ENCODE results near the gene TC2N. TPM values are rescaled to one million over a fixed set of nuclear protein-coding genes. Genes with fewer than 3 reads are reported as not detected.

TC2N gene
- total and polyA plus RNA-seq, 9 of the 15 experiments (the other 6 are each of a cell fraction or from before 2014, with no cell fraction given), result 2.0 to 12.5 (median 7.3) TPM

- no peak overlapping the region for H3K4me2 ChIP-seq (ENCODE audit: insufficient read depth, low read length)
- 5% methylated on average over 2 of the region's 2 CpGs for WGBS (ENCODE audit: insufficient coverage, low coverage, missing lambda C conversion rate)
- ChIA-PET POLR2A (interaction anchor here (1.0 kb wide), 1 partner anchor 103 kb away, joined by 3 read pairs; no protein-coding TSS in a partner anchor), CTCF (ENCODE audit: low intra/inter-chr PET ratio) (no interaction called here)
- H3K27ac ChIP-seq (ENCODE audit: extremely low read depth, low read depth, low read length), result no peak overlapping the region
- no peaks in the 10 kb centered on the region for H3K9me3 ChIP-seq (replicated peaks; ENCODE audit: control insufficient read depth, insufficient read depth, low read depth, low read length)
- H3K9me1 ChIP-seq (ENCODE audit: control insufficient read depth, insufficient read depth, low read length), result no peaks in the 10 kb centered on the region
- in situ Hi-C loops (cut with MboI) (no loop called here), intact Hi-C loops (cut with micrococcal nuclease) (no loop called here)
- DNase-seq (ENCODE audit: extremely low read depth in 1 of 4, low spot score in 3 of 4) (no peak), ATAC-seq (no peak), FAIRE-seq (no peak)
- H2AFZ ChIP-seq (ENCODE audit: low read depth, low read length), result no peak overlapping the region
- H3K36me3 ChIP-seq (ENCODE audit: control insufficient read depth, insufficient read depth, low read length), result no peaks in the 10 kb centered on the region
- no TSS peak for BruUV-seq (replicated peaks)
- no peaks in the 10 kb centered on the region for H3K79me2 ChIP-seq (ENCODE audit: control insufficient read depth, insufficient read depth, low read length)
- H3K4me1 ChIP-seq (replicated peaks in 1 of 2; ENCODE audit: control insufficient read depth in 2 of 2, insufficient read depth in 2 of 2, low read length in 2 of 2), result no peaks in the 10 kb centered on the region; a peak in 1 of 5 replicates
- H3K4me3 ChIP-seq, result no peak overlapping the region
- TF ChIP-seq SIN3A (IDR thresholded peaks at IDR 0.05; ENCODE audit: borderline replicate concordance in 2 of 2, control insufficient read depth in 1 of 2, low read depth in 2 of 2, low read length in 2 of 2), result no peak
- peak; percentile 78 for TF ChIP-seq RFX1 (IDR thresholded peaks at IDR 0.05)
- H3K27me3 ChIP-seq (ENCODE audit: control insufficient read depth in 2 of 2, insufficient read depth in 2 of 2, low read length in 2 of 2), result no peaks in the 10 kb centered on the region
- H4K20me1 ChIP-seq (replicated peaks; ENCODE audit: control insufficient read depth, insufficient read depth, low read length), result no peaks in the 10 kb centered on the region
- H3K9ac ChIP-seq (ENCODE audit: insufficient read depth in 1 of 2, low read depth in 2 of 2, low read length in 2 of 2), result no peak overlapping the region
These were observed 134.4 kb downstream of the TC2N start for GRCh38 chr14:91732859-91733477.

GRCh38 chr14:91732439-91732838 is 134.9 kb downstream of the TC2N start:
- CTCF ChIA-PET (ENCODE audit: low intra/inter-chr PET ratio), result no interaction called here
- Histone ChIP-seq H3K27me3 (ENCODE audit: control insufficient read depth in 2 of 2, insufficient read depth in 2 of 2, low read length in 2 of 2) (no peaks in the 10 kb centered on the region), H3K4me2 (ENCODE audit: insufficient read depth, low read length) (no peak overlapping the region), H2AFZ (ENCODE audit: low read depth, low read length) (no peak overlapping the region), H3K9ac (ENCODE audit: insufficient read depth in 1 of 2, low read depth in 2 of 2, low read length in 2 of 2) (no peak overlapping the region), H4K20me1 (replicated peaks; ENCODE audit: control insufficient read depth, insufficient read depth, low read length) (no peaks in the 10 kb centered on the region), H3K79me2 (ENCODE audit: control insufficient read depth, insufficient read depth, low read length) (no peaks in the 10 kb centered on the region), H3K36me3 (ENCODE audit: control insufficient read depth, insufficient read depth, low read length) (no peaks in the 10 kb centered on the region), H3K4me3 (no peak overlapping the region), H3K27ac (ENCODE audit: extremely low read depth, low read depth, low read length) (no peak overlapping the region), H3K4me1 (replicated peaks in 1 of 2; ENCODE audit: control insufficient read depth in 2 of 2, insufficient read depth in 2 of 2, low read length in 2 of 2) (no peaks in the 10 kb centered on the region), H3K9me1 (ENCODE audit: control insufficient read depth, insufficient read depth, low read length) (no peaks in the 10 kb centered on the region), H3K9me3 (replicated peaks; ENCODE audit: control insufficient read depth, insufficient read depth, low read depth, low read length) (no peaks in the 10 kb centered on the region)
- intact Hi-C loops (cut with micrococcal nuclease) (no loop called here), in situ Hi-C loops (cut with MboI) (no loop called here)
- ATAC-seq (no peak), FAIRE-seq (no peak), DNase-seq (ENCODE audit: extremely low read depth in 1 of 4, low spot score in 3 of 4) (no peak)
- BruUV-seq (replicated peaks), result no TSS peak
- POLR2A ChIA-PET, result interaction anchor here (1.0 kb wide), 1 partner anchor 102 kb away, joined by 3 read pairs; no protein-coding TSS in a partner anchor
- 13% methylated on average over 5 of the region's 5 CpGs for WGBS (ENCODE audit: insufficient coverage, low coverage, missing lambda C conversion rate)
- TF ChIP-seq EP400 (IDR thresholded peaks at IDR 0.05) (no peak), ATF1 (CRISPR knock-in tag; IDR thresholded peaks at IDR 0.05) (no peak), ATF1 (tag; IDR thresholded peaks at IDR 0.05) (no peak), GMEB1 (CRISPR knock-in tag; IDR thresholded peaks at IDR 0.05) (no peak), SMAD2 (IDR thresholded peaks at IDR 0.05; ENCODE audit: low read depth, low read length) (no peak), CLOCK (CRISPR knock-in tag; IDR thresholded peaks at IDR 0.05; ENCODE audit: borderline replicate concordance) (no peak), IRF1 (CRISPR knock-in tag; IDR thresholded peaks at IDR 0.05; ENCODE audit: borderline replicate concordance) (no peak), KDM4B (IDR thresholded peaks at IDR 0.05; ENCODE audit: borderline replicate concordance in 2 of 2, low read depth in 1 of 2) (no peak)
